HuH-7 (cell line): ENCODE measurements around the gene RPL7A.

Experiments used
- DNase-seq: peaks from one replicate; pipeline ENCODE4 v3.0.0; 2011; ENCODE audit warnings: low spot score

RPL7A gene

DNA sequence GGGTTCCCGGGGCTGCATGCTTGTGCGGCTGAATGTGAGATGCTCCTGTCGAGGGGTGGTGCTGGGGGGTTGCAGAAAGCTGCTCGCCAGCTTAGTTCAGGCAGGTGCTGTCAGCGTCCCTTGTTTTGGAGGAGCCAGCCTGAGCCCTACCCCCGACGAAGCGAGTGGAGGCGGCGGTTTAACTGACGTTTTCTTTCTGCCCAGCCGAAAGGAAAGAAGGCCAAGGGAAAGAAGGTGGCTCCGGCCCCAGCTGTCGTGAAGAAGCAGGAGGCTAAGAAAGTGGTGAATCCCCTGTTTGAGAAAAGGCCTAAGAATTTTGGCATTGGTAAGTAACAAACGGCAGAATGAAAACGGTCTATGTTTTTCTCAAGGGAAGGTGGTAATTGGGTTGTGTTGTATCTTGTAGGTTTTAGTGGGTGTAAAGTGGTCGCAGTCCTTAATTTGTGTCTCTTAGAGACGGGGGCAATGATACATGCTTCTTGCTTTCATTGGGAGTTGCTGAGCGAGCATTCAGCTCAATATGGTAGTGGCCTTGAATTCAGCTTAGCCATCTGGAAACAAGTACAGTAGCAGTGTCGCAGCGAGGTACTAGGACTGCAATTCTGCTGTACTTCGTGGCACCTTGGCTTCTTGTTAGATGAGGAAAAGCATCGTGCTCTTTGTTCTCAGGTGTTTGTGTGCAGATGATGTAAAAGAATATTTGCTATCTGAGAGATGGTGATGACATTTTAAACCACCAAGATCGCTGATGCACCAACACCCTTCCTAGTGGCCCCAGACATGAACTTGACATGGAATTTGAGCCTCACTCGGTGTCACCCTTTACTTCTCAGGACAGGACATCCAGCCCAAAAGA lies 928 bp downstream of the RPL7A start:
- no peak for DNase-seq

DNA sequence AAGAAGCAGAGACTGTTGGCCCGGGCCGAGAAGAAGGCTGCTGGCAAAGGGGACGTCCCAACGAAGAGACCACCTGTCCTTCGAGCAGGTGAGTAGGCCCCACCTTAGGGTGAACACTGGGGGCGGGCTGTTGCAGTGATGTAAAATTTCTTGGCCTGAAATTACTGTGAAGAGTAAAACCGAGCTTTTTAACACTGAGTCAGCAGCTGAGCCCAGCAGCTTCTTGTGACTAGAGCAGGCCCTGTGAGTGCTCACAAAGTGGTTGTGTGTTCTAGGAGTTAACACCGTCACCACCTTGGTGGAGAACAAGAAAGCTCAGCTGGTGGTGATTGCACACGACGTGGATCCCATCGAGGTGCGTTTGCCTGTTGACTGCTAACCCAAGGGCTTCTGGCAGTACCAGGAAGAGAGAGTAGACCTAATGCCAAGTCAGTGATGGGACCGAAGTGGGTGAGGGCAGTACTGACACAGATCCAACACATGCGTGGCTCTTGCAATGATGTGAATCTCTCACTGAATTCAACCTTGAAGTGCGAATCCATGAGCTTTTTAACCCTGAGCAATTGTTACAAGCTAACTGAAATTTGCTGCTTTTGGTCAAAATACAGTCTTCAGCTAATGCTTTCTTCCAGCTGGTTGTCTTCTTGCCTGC lies 2.1 kb downstream of the RPL7A start:
- DNase-seq = no peak

DNA sequence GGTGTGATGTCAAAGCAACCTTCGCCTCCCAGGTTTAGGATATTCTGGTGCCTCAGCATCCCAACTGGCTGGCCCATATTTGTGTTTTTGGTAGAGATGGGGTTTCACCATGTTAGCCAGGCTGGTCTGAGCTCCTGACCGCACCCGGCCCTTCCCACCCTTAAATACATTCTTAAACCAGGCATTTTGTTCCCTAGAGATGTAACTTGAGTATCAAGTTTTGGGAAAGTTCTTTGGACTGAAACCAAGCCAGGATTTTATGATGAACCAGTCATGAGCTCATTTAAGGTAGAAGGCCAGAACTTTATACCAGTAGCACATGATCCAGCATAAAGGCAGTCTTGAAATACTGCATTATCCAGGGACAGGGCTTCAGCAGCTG lies 3.5 kb downstream of the RPL7A start:
- no peak for DNase-seq

DNA sequence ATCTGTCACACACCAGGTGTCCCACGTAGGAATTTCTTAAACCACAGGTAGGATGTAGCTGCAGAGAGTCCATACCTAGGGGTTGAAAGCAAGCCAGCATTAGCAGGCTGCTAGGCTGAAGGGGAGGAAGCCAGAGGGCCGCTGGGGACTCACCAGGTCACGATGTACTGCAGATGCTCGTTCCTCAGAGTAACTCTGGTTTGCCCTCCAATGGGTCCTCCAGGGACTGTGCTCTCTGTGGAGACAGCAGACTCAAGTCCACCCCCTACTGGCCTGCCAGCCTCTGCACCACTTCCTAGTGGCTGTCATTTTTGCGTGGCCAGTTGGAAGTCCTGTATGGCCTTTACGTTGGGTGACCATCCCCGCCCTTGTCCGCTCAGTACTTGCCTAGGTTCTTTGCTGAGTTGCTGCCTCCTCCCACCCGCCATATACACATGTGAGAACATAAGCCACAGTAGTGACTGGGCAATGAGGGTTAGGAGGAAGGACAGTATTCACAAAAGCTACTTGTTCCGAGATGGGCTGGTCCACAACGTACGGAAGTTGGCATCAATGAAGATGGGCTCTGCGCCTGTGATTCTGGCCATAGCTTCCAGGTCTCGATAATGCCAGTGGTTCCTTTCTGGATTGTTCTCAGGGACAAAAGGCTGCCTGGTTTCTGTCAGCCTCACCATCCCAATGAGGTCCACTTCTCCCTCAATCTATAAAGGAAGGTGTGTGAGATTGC lies 4.1 kb downstream of the RPL7A start:
- peak; percentile 74 for DNase-seq

DNA sequence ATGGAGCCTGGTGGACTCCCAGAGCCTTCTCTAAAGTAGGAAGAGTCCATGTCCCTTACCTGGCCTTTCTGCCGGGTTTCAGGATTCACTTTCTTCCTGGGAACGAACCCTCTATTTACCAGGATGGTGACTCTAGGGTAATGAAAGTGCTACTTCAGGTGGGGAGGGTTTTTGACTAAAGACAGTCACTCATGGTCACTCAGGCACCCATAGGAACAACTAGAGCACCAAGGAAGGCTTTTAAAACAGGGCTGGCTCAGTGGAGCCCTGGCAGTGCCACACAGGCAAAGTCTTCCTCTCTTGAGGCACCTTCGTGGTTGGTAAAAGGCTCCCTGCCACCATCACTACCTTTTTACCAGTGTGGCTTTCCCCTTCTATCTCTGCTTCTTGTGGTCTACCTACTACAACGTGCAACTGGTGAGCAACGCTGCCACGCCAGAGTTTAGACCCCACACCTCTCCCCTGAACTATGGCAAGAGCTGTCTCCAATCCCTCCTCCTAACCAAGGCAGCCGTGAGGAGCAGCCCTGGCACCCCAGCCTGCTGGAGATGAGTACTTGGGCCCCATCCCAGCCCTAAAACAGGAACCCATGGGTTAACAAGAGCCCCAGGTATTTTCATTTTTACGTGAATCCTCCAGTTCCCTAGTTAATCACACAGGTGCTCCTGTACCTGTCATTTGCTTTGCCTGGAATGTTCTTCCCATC lies 4.8 kb downstream of the RPL7A start:
- no peak for DNase-seq

DNA sequence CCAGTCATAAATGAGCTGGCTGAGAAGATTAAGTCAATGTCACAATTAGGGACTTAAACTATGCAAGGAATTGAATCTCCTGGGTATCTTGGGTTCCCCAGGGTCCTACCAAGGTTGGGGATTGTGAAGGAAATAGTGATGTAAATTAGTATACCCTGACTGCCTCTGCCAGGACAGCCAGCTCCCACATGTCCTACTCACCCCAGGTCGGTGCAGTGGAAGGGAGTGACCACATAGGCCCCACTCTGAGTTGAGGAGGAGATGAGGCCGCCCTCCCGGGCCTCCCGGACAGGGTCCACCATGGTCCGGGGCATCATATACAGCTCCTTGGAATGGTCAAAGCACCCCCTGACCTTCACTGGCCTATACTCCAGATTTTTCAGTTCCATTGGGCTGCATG lies 5.5 kb downstream of the RPL7A start:
- DNase-seq = no peak

DNA sequence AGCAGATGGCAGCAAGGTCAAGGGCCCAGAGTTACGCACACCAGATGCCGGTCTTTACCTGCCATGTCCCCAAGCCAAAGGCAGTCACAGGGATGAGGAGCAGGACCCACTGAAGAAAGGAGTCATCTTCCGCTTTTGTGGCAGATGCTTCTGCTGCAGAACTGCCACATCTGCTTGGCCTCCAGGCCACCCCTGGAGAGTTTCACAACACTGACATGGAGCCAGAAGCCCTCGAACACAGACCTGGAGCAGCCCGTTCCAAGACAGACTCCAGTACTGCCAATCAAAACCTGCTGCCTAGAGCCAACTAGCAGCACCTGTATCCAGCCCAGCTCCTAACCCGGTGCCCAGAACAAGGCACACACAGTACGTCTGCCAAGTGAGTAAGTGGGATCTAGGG lies 6.7 kb downstream of the RPL7A start:
- no peak for DNase-seq

DNA sequence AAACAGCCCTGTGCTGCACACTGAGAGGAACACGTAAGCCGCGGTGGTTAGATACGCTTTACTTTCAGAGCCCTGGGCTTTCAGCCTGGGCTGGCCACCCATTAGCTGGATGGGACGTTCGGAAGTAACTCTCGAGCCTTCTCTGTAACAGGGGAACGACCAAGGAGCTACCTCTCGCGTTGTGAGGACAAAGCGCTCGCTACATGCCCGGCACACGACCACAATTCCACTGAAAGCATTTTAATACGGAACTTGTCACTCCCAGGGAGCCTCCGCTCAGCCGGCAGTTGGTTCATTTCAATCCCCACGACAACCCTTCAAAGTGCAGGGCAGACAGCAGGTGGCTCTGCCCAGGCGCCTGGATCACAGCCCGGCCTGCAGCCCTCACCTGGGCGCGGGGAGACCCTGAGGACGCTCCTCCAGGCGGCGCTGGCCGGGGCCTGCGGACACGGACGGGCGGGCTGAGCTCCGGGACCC lies 7.9 kb downstream of the RPL7A start:
- DNase-seq = no peak

DNA sequence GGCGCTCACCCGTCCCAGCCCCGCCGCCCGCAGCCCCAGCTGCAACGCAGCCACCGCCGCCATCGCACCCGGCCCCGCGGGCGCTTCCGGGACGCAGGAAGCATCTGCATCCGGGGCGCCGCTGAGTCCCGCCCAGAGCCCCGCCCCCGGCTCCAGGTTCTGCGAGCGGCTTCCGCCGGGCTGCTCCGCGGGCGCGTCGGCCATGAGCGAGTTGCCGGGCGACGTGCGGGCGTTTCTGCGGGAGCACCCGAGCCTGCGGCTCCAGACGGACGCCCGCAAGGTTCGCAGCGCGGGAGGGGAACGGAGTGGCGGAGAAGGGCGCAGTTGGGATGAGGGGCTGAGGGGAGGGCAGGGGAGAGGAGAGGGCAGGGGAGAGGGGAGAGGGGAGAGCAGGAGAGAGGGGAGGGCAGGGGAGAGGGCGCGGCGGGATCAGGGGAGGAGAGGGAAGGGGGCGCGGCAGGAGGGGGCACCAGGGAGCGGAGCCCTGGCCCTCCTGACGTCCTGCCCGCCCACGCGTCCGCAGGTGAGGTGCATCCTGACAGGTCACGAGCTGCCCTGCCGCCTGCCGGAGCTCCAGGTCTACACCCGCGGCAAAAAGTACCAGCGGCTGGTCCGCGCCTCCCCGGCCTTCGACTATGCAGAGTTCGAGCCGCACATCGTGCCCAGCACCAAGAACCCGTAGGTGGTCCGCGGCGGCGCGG lies 8.5 kb downstream of the RPL7A start, which contains the start of the genes SURF1 and SURF2:
Gene SURF1, minus strand, starts transcription at position 97 of the 701 bp plus-strand sequence. Its CDS starts 34 bp downstream, at position 63.
Gene SURF2, plus strand, starts transcription at position 160 of the 701 bp plus-strand sequence. Its CDS starts 43 bp downstream, at position 203.
- peak; percentile 93 for DNase-seq

DNA sequence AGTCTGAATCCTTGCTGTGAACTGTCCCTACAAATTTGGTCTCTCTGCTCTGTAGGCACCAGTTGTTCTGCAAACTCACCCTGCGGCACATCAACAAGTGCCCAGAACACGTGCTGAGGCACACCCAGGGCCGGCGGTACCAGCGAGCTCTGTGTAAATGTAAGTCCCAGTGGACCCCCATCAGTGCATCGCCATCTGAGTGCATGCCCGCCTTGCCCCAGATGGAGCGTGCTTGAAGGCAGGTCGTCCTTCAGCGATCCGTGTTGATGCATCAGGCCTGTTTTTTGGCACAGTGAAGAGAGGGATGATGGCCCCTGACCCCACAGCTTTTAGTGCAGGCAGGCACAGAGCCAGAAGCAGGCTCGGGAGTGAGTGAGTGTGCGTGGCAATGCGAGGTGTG lies 9.6 kb downstream of the RPL7A start:
- no peak for DNase-seq

DNA sequence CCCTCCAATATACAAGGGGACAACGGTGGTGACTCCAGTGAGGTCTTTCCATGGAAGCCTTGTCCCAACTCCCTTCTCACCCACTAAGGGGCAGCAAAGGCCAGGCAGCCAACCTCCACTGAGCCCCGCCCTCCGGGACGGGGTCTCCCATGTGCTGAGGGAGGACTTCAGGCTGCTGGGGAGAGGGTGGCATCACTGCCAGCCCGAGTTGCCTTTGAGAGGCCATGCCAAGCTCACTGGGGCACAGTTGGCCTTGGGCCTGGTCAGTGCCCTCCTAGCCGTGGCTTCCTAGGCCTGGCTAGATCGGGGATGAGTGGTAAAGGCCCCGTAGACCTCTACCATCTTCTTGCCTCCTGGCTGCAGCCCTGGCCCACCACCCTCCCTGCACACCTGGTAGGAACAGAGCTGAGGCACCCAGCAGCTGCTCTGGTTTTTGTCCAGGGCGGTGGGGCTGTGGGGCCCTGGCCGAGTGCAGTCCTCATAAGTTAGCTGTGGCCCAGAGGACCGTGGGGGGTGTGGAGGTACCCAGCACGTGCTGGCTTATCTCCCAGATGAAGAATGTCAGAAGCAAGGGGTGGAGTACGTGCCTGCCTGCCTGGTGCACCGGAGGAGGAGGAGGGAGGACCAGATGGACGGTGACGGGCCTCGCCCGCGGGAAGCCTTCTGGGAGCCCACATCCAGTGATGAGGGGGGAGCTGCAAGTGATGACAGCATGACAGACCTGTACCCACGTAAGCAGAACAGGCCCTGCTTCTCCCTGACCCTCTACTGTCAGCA lies 11.6 kb downstream of the RPL7A start:
- DNase-seq = peak; percentile 67

DNA sequence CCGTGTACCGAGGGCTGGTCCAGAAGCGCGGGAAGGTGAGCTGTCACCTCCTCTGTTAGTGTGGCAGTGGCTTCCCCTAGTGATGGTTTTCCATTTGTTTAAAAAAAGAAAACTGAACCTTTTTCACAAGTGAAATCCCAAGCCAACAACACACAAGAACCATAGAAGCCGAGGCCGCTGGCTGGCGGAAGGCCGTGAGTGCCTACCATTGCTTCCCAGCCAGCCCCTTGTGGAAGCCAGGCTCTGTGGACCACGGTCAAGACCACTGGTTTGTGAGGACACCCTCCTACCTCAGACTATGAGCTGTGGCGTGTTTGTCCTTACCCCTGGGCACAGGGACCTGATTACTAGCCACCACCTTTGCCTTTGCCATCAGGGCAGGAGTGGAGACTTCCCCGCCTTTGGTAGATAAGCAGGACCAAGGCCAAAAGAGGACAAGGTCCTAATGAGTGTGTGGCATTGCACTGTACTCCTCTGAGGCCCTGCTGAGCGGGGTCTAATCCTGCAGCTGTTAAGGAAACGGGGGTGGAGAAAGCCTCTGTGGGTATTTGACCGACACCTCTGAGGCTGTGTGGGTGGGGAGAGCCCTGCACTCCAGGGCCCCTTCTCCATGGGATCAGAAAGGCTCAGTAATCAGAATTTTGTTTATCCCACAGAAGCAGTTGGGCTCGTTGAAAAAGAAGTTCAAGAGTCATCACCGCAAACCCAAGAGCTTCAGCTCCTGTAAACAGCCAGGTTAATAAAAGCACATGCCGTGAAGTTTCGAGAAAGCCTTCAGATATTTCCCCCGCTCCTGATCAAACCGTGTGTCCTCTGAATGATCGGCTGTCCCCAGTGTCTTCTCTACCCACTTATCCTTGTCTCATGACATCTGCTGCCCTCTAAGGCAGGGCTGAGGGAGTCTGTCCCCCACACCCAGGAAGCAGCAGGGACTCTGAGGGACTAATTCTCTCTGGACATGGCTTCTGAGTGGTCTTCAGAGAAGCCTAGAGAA lies 12.7 kb downstream of the RPL7A start:
- DNase-seq = no peak

DNA sequence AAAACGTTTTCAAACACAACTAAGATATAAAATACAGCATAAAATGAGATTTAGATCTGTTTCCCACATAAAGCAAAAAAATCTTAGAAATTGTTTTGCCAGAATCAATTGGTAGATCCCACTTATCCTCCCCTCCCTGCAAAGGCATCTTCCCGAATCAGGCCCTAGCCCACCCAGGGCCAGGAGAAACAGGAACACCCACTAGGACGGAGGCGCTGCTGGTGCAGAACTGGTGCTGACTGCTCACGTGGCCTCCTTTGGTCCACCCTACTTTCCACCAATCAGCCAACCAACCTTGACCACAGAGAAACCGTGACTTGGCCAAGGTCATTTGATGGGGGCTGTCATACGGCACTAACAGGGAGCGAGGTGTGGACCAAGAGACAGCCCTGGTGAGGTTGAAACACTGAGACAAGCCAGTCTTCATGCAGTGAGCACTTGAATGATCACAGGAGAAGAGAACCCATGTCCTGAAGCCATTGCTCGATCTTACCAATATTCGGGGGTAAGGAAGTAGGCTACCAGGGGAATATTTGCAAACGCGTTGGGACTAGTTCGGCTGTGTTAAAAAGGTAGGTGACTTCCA lies 13.6 kb downstream of the RPL7A start:
- DNase-seq = no peak

DNA sequence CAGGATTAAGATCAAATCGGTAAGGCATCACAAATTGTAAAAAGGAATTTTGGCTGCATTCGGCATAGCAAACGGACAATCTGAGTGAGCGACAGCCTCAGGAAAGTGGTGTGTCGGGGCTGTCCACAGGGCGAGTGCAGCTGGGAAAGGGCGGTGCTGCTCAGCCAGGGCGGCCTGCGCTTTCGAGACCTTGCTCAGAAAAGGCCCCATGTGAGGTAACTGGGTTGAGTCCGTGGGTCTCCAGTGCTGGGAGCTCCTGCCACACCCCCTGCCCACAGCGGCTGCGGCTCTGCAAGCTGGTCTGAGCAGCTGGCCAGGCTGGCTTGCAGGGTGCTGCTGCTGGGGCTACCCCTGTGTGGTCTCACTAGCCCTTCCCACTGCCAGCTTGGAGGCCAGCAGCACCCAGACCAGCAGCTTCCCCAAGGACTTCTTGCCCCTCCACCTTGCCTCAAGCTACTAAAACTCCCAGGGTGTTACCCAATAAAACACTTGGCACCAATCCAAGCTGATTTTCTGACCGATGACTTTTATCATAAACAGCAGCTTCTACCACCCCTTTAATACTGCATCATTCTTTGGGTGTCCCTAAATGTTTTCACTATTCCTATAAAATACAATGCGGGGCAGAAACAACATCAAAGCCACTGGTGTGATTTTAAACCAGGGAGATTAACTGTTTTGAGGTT lies 14.5 kb downstream of the RPL7A start:
- no peak for DNase-seq

DNA sequence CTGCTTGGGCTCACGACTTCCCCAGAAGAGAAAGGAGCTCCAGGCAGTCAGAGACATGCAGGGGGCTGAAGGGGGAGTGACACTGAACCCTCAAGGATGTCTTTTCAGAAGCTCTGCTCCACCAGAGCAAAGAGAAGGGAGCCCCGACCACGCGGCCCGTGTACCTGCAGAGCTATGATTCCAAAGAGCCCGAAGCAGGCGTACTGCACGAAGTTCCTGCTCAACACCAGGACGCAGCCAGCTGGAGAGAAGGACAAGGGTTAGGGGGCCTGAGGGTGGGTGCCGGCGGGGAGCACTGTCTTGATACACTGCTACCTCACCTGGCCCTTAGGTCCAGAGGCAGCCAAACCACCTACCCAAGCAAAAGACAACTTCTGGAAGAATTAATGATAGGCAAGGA lies 18.4 kb downstream of the RPL7A start:
- no peak for DNase-seq

DNA sequence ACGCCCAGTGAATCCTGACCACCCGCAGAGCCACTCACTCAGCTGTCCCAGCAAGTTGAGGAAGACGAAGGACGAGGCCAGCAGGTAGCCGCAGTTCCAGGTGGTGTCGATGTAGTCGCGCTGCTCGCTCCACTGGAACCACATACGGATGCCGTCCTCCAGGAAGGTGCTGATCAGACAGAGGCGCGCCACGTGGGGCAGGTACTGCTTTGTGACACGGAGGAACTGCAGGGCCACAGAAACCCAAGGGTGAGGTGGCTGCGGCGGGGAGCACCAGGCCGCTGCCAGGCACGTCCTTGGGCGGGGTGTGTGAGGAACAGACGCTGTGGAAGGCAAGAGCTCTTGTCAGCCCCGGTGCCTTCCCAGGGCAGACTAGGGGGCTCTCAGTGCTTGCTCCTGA lies 19.2 kb downstream of the RPL7A start:
- no peak for DNase-seq

DNA sequence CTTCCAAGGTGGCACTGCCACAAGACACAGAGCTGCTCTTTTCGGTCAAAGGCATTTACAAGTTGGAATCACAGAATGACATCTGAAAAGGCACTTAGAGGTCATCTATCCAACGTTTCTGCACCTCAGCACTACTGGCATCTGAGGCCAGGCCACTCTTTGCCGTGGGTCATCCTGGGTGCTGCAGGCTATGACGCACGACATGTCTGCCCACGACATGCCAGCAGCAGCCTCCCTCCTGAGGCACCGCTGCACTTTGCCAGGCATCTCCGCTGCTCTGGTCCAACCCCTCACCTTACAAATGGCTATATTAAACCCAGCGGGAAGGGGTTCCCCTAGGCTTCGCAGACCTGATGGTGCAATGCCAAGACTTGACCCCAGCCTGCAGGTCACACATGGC lies 19.8 kb downstream of the RPL7A start:
- no peak for DNase-seq

DNA sequence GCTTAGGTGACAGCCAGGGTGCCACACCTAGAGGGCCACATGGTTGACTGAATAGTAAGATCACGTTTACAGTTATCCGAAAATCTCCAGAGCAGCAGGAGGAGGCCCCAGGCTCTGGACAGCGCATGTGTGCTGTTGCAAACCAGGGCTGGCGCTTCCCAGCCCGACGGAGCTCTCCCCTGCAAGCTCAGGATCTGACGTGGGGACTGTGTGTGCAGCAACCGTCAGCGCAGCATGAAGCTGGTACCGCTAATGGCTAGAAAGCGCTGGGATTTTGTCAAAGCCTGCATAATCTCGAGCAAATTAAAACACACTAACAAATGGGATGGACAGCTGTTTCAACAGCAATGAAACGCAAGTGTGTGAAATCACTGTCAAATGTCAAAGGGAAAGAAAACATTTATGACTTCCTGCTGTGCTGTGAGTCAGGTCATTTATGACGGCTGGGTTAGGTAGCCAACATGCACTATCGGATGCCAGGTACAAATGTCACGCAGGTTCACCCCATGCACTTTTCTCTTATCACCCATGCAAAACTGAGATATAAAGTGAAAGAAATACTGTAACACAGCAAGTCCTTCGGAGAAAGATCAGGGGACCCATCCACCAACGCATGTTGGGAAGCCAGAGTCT lies 20.3 kb downstream of the RPL7A start:
- no peak for DNase-seq
